SH-SY5Y (cell line): ENCODE results near the gene GPD1L.

Experiments
- GATA2 ChIP-seq: IDR thresholded peaks from 2 replicates; pipeline ENCODE4 v1.6.1; 2011; ENCODE audit warnings: mild to moderate bottlenecking, low read depth, low read length
- GATA3 ChIP-seq: IDR thresholded peaks from 2 replicates; pipeline ENCODE4 v1.6.1; 2011; ENCODE audit warnings: low read depth, mild to moderate bottlenecking, low read length, moderate library complexity

The GPD1L gene

GRCh38 chr3:32184187-32184730 is 77.8 kb downstream of the GPD1L start:
- TF ChIP-seq GATA2, result no peak
- TF ChIP-seq GATA3, result no peak

- no peak for TF ChIP-seq GATA3
- TF ChIP-seq GATA2, result no peak
Measured at GRCh38 chr3:32186097-32186496, 79.7 kb downstream of the GPD1L start.

GRCh38 chr3:32186876-32187275 is 80.5 kb downstream of the GPD1L start:
- no peak for TF ChIP-seq GATA2
- TF ChIP-seq GATA3, result no peak

- TF ChIP-seq GATA2, result no peak
- no peak for TF ChIP-seq GATA3
Measured at GRCh38 chr3:32189693-32190092, 83.3 kb downstream of the GPD1L start.

GRCh38 chr3:32193101-32193500 is 86.7 kb downstream of the GPD1L start:
- no peak for TF ChIP-seq GATA3
- TF ChIP-seq GATA2, result no peak

- no peak for TF ChIP-seq GATA2
- no peak for TF ChIP-seq GATA3
Measured at GRCh38 chr3:32194653-32195052, 88.2 kb downstream of the GPD1L start.

- TF ChIP-seq GATA3 (no peak), GATA2 (no peak)
Measured at GRCh38 chr3:32195995-32196540, 89.6 kb downstream of the GPD1L start.

GRCh38 chr3:32197991-32198390 is 91.6 kb downstream of the GPD1L start:
- no peak for TF ChIP-seq GATA2
- TF ChIP-seq GATA3, result no peak

- TF ChIP-seq GATA2 (no peak), GATA3 (no peak)
Measured at GRCh38 chr3:32198714-32199113, 92.3 kb downstream of the GPD1L start.

- TF ChIP-seq GATA2 (no peak), GATA3 (no peak)
Measured at GRCh38 chr3:32200490-32200889, 94.1 kb downstream of the GPD1L start.

GRCh38 chr3:32200992-32201758 is 94.8 kb downstream of the GPD1L start:
- no peak for TF ChIP-seq GATA3
- no peak for TF ChIP-seq GATA2

- TF ChIP-seq GATA2 (no peak), GATA3 (no peak)
Measured at GRCh38 chr3:32202496-32202895, 96.1 kb downstream of the GPD1L start.

GRCh38 chr3:32203854-32204253 is 97.4 kb downstream of the GPD1L start:
- TF ChIP-seq GATA2, result no peak
- no peak for TF ChIP-seq GATA3

- TF ChIP-seq GATA3, result no peak
- TF ChIP-seq GATA2, result no peak
Measured at GRCh38 chr3:32208447-32208846, 102.0 kb downstream of the GPD1L start.

- TF ChIP-seq GATA2, result no peak
Measured at GRCh38 chr3:32215185-32215584, 108.8 kb downstream of the GPD1L start.
